HG03378 (cell line): ENCODE data around the gene DCUN1D3.
"Not testable (repeated sequence)": the region's sequence is repeated elsewhere in the genome, so short reads cannot be mapped to it uniquely, and the experiment has no call there.

ENCODE experiments used
- ATAC-seq: cut with Tn5 transposase; IDR thresholded peaks from one replicate; pipeline ENCODE4 v1.9.1; 2021; ENCODE audit warnings: mild to moderate bottlenecking, moderate library complexity; ENCODE audit not compliant: unreplicated experiment

DCUN1D3 gene

GRCh38 chr16:20865420-20866131 is 34.6 kb downstream of the DCUN1D3 start:
- ATAC-seq = no peak

GRCh38 chr16:20864376-20864775 is 35.8 kb downstream of the DCUN1D3 start:
- not testable (repeated sequence) for ATAC-seq

GRCh38 chr16:20862162-20862960 is 37.8 kb downstream of the DCUN1D3 start:
- no peak for ATAC-seq

- not testable (repeated sequence) for ATAC-seq
Observed at GRCh38 chr16:20860995-20861394, 39.2 kb downstream of the DCUN1D3 start.

GRCh38 chr16:20860361-20860760 is 39.8 kb downstream of the DCUN1D3 start:
- no peak for ATAC-seq

GRCh38 chr16:20859699-20860098 is 40.5 kb downstream of the DCUN1D3 start:
- no peak for ATAC-seq

GRCh38 chr16:20859229-20859628 is 40.9 kb downstream of the DCUN1D3 start:
- no peak for ATAC-seq

GRCh38 chr16:20857281-20857680 is 42.9 kb downstream of the DCUN1D3 start:
- no peak for ATAC-seq

GRCh38 chr16:20854963-20855362 is 45.2 kb downstream of the DCUN1D3 start:
- no peak for ATAC-seq

GRCh38 chr16:20853981-20854620 is 46.1 kb downstream of the DCUN1D3 start:
- no peak for ATAC-seq

GRCh38 chr16:20853143-20853542 is 47.0 kb downstream of the DCUN1D3 start:
- no peak for ATAC-seq

- no peak for ATAC-seq
Observed at GRCh38 chr16:20851601-20852000, 48.6 kb downstream of the DCUN1D3 start.

- no peak for ATAC-seq
Observed at GRCh38 chr16:20850981-20851380, 49.2 kb downstream of the DCUN1D3 start.

- ATAC-seq = no peak
Observed at GRCh38 chr16:20849589-20850390, 50.4 kb downstream of the DCUN1D3 start.

GRCh38 chr16:20847550-20847949 is 52.6 kb downstream of the DCUN1D3 start:
- ATAC-seq = no peak

- ATAC-seq = no peak
Observed at GRCh38 chr16:20846551-20846950, 53.6 kb downstream of the DCUN1D3 start.

GRCh38 chr16:20846030-20846429 is 54.1 kb downstream of the DCUN1D3 start:
- no peak for ATAC-seq

GRCh38 chr16:20844588-20844987 is 55.6 kb downstream of the DCUN1D3 start:
- no peak for ATAC-seq

- no peak for ATAC-seq
Observed at GRCh38 chr16:20844054-20844453, 56.1 kb downstream of the DCUN1D3 start.

GRCh38 chr16:20839504-20839903 is 60.7 kb downstream of the DCUN1D3 start:
- no peak for ATAC-seq

- ATAC-seq = no peak
Observed at GRCh38 chr16:20838240-20838639, 61.9 kb downstream of the DCUN1D3 start.
